Activated T-cell treated with anti-CD3 and anti-CD28 coated beads for 24 hours (primary cell): ENCODE results near the gene ZBTB4.

Experiments
- DNase-seq: peaks from one replicate; pipeline ENCODE4 v3.0.0-alpha.2; 2020; ENCODE audit warnings: low read depth

The ZBTB4 gene

DNA sequence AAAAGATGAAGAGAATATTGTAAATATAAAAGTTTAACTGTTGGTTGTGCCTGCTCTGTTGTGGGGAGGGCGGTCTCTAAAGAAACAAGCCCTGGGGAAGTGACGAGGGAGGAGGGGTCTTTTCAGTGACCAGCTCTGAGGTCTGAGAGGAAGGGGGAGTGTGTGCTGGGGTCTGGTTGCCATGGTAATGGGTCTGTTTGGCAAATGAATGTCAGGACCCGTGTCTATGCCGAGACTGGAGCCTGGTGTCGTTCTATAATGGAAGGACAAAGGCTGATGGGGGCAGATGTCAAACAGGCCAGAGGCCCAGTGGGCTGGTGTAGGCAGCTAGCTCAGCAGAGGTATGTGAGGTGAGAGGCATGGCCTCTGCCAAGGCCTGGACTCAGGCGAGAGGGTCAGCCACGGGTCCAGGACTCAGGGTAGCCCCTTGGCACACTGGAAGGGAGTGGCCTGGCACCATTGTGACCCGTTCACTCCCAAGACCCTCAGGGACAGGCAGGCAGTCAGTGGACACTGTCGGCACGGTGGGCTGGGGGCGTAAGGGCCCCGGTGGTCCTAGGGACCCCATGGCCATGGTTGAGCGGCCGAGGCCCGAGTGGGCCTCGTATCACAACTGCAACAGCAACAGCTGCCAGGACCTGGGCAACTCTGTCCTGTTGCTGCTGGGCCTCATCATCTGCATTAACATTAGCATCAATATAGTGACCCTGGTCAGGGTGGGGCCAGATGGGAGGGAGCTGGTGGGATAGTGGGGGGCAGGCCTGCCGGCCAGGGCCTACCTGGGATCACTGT lies 59.4 kb downstream of the ZBTB4 start, which contains the start of gene SPEM1:
Gene SPEM1, plus strand, starts transcription at position 506 of the 792 bp plus-strand sequence. Its CDS starts 61 bp downstream, at position 567.
- no peak for DNase-seq

DNA sequence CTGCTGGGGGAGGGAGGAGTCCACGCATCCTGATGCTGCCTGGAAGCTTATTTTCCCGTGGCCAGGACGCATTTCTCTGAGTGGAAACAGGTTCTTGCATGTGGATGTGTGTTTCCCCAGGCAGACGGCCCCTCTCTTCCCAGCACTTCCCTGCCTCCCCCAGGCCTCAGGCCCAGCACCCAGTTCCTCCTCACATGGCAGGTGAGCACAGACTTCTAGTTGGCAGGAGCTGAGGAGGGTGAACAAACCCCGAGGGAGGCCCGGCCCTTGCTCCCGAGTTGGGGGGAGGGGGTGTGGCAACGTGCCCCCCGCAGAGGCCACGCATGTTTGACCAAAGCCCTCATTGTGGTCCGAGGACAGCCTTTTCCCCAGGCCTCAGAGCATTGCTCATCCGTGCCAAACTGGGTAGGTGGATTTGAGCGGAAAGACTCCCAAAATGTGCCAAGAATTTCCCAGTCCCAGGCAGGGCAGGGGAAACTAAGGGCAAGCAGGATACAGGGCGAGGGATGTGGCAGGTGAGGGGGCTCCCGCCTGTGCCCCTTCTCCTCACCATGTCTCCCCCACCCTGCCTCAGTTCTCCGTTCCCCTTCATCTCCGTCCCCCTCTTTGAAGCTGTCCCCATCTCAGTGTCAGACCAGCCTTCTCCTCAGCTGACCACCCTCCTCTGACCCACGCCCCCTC lies 60.8 kb downstream of the ZBTB4 start:
- no peak for DNase-seq

DNA sequence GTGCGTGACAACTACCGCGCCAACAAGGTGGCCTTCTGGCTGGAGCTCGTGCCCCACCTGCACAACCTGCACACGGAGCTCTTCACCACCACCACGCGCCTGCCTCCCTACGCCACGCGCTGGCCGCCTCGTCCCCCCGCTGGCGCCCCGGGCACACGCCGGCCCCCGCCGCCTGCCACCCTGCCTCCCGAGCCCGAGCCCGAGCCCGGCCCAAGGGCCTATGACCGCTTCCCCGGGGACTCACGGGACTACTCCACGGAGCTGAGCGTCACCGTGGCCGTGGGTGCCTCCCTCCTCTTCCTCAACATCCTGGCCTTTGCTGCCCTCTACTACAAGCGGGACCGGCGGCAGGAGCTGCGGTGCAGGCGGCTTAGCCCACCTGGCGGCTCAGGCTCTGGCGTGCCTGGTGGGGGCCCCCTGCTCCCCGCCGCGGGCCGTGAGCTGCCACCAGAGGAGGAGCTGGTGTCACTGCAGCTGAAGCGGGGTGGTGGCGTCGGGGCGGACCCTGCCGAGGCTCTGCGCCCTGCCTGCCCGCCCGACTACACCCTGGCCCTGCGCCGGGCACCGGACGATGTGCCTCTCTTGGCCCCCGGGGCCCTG lies 62.3 kb downstream of the ZBTB4 start:
- DNase-seq: no peak

DNA sequence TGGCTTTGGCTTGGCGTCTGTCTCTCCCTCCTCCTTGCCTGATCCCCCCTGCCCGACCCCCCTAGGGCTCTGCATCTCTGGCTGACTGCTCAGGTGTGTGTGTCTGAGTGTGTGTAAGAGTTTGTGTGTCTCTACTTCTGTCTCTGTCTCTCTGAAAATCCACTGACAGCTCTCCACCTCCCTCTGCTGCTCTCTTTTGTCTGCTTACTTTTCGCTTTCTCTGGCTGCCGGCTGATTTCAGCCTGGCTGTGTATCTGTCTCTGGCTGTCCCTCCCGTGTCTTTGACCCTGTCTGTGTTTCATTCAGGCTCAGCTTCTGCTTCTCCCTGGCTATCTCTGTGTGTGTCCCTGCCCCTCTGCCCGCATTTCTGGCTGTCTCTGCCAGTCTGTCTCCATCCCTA lies 63.1 kb downstream of the ZBTB4 start:
- no peak for DNase-seq

DNA sequence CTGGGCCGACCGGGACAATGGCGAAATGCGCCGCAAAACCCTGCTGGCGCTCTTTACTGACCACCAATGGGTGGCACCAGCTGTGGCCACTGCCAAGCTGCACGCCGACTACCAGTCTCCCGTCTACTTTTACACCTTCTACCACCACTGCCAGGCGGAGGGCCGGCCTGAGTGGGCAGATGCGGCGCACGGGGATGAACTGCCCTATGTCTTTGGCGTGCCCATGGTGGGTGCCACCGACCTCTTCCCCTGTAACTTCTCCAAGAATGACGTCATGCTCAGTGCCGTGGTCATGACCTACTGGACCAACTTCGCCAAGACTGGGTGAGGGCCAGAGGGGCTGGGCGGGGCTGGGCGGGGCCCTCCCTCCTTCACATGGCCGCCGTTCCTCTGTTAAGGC lies 63.6 kb downstream of the ZBTB4 start:
- no peak for DNase-seq

DNA sequence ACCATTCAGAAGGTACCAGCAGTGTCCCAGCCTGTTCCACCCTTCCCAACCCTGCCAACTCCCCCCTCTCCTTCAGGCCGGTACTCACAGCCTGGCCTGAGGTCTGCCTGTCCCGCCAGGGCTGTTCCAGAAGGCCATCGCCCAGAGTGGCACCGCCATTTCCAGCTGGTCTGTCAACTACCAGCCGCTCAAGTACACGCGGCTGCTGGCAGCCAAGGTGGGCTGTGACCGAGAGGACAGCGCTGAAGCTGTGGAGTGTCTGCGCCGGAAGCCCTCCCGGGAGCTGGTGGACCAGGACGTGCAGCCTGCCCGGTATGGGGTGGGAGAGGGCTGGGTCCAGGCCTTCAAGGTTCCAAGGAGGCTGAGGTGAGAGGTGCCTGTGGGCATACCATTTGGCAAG lies 64.6 kb downstream of the ZBTB4 start:
- no peak for DNase-seq

DNA sequence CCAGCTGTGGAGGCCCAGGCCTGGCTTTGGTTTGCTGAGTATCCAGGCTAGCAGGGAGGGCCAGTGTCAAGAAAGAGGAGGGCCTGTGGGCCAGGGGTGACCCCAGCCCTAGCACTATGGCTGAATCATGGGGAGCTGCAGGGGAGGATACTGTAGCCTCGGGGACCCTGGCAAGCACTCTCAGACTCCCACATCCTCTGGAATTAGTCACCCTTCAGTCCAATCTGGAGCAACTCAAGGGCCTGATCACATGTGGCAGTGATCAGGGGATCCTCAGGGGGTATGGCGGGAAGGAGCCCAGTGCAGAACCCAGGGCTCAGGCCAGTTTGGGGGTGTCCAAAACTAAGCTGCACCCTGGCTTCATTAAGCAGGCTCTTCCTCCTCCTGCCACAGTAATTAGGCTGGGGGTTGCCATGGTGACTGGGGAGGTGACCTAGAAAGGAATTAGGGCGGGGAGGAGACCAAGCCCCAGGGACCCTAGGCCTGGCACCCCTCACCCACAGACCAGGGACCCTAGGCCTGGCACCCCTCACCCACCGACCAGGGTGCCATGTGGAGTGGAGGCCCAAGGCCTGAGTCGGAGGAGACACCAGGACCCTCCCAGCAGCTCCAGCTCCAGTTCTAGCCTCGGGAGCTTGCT lies 66.0 kb downstream of the ZBTB4 start:
- no peak for DNase-seq

DNA sequence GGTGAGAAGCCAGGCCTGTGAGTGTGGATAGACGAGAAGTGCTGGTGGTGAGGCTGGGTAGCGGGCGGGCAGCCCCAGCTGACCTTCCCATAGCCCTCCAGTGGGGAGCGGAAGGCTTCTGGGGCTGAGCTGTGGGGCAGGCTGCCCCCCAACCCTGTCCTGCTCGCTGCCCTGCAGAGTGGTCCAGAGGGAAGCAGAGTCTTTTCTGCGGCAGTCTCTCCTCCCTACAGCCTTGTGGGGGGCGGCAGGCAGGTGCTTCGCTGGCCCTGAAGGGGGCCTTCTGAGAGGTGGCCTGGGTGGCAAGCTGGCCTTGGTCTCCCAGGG lies 68.0 kb downstream of the ZBTB4 start:
- DNase-seq: no peak

DNA sequence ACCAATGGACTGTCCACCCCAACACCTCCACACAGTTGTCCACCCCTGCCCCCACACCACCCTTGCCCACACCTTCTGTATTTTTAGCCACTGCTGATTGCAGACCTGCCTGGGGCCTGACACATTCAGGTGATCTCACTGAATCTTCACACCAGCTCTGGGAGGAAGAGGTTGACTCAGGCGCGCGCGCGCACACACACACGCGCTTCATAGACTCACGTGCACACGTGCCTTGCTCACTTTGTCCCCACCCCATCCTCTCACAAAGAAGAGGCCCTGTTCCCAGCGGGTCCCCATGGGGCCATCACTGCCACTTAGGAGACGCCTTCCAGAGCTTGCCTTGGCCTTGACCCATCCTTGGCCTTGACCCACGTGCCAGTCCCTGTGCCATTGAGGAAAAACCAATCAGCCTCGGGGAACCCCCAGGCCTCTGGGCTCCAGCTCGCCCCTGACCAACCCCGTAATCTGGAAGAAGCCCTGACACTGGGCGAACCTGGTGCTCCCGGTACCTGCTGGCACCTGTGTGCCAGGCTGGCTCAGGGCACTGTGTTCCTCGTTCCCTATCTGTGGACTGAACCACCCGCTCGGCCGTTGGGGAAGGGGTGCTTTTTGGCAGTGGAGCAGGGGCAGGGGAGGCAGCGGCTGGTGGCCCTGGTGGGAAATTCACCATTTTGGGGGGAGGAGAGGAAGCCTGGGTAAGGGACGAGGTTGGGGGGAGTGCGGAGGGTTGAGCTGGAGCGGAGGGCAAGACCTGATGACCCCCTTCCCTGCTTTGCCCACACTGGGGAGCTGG lies 68.6 kb downstream of the ZBTB4 start:
- no peak for DNase-seq

DNA sequence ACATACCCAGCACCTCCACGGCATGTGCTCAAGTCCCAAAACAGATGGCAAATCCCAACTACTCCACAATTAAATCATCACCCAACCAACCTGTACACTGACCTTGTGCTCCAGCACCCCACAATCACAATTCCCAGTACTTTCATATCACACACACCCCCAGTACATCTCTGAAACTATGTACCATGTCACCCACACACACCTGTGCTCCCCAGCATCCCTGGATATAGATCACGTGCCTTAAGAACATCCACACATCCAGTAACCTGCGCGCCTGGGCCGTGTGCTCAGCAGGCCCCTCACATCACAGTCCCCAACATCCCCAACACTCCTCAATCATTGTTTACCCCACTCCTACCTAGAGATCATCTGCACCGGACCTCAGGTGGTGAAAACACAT lies 69.7 kb downstream of the ZBTB4 start:
- no peak for DNase-seq
